Stimulated activated naive B cell treated with anti-CD40 and anti-IgM and Interleukin-4, amounts not matched to agents 10 μg/mL and 1 μg/mL and 100 μg/mL, for 72 hours (primary cell): Measurements from ENCODE around the gene FCRLB.
"Not testable (repeated sequence)": the region's sequence is repeated elsewhere in the genome, so short reads cannot be mapped to it uniquely, and the experiment has no call there.

Experiments
- ATAC-seq, 2 donors: fragments of 150-1000 bp; cut with Tn5 transposase; replicated peaks; 2 replicates each; pipeline ENCODE4 v1.10.0; 2021; ENCODE audit warnings: moderate library complexity in 1 of 2
- DNase-seq: peaks from one replicate; pipeline ENCODE4 v3.0.0; 2021
- H3K27ac Mint-ChIP-seq: one replicate; pipeline ENCODE4 v1.8.0; 2022; ENCODE audit warnings: mild to moderate bottlenecking, mixed read lengths
- H3K27me3 Mint-ChIP-seq, 2 donors: one replicate each; pipeline ENCODE4 v1.8.0; 2022; ENCODE audit warnings: mixed read lengths in 2 of 2
- H3K36me3 Mint-ChIP-seq, 2 donors: one replicate each; pipeline ENCODE4 v1.8.0; 2022; ENCODE audit warnings: mixed read lengths in 2 of 2, mild to moderate bottlenecking in 1 of 2
- H3K4me1 Mint-ChIP-seq, 2 donors: one replicate each; pipeline ENCODE4 v1.8.0; 2022; ENCODE audit warnings: mixed read lengths in 2 of 2, mild to moderate bottlenecking in 1 of 2
- H3K4me3 Mint-ChIP-seq, 2 donors: one replicate each; pipeline ENCODE4 v1.8.0; 2022; ENCODE audit warnings: mild to moderate bottlenecking in 2 of 2, mixed read lengths in 2 of 2, moderate library complexity in 1 of 2
- H3K9me3 Mint-ChIP-seq, 2 donors: one replicate each; pipeline ENCODE4 v1.8.0; 2022; ENCODE audit warnings: mixed read lengths in 2 of 2, mild to moderate bottlenecking in 1 of 2

The FCRLB gene

GRCh38 chr1:161706113-161706481, 15.2 kb upstream of the FCRLB start:
- Mint-ChIP-seq H3K4me3 (peak overlapping the region; percentile 8 to 57), H3K36me3 (peaks cover 12 to 13% of the 10 kb centered on the region in 2 donors), H3K9me3 (no peaks in the 10 kb centered on the region), H3K4me1 (peaks cover 21 to 26% of the 10 kb centered on the region in 2 donors), H3K27me3 (no peaks in the 10 kb centered on the region), H3K27ac (no peak overlapping the region)
- ATAC-seq (peak; percentile 8 to 15), DNase-seq (peak; percentile 3)

- H3K9me3 Mint-ChIP-seq: no peaks in the 10 kb centered on the region
Measured at GRCh38 chr1:161706482-161707347, 14.6 kb upstream of the FCRLB start, which contains the start of gene FCRLA. Gene FCRLA, plus strand, starts transcription at chr1:161707229. Its CDS starts 36 bp downstream, at chr1:161707265.

DNA sequence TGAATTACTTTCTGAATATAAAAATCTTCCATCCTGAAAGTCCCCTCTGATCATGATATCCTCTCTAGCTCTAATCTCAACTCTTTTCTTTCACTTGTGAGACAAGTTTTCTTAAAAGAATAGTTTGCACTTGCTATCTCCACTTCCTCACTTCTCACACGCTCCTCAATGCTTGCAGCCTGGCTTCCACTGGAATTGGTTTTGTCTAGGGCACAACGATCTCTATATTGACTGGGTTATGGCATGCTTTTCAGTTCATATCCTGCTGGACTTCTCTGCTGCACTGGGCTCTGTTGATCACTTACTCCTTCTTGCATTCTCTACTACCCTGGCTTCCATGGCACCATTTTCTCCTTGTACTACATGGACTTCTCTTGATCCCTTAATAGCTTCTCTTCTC, 13.8 kb upstream of the FCRLB start:
- Mint-ChIP-seq H3K4me3 (no peak overlapping the region), H3K27ac (no peak overlapping the region), H3K36me3 (peaks cover 22 to 24% of the 10 kb centered on the region in 2 donors), H3K27me3 (no peaks in the 10 kb centered on the region), H3K4me1 (peaks cover 29 to 39% of the 10 kb centered on the region in 2 donors), H3K9me3 (no peaks in the 10 kb centered on the region)
- DNase-seq (no peak), ATAC-seq (no peak)

More at GRCh38 chr1:161706482-161707347, 14.6 kb upstream of the FCRLB start, which contains the start of gene FCRLA:
- Mint-ChIP-seq H3K27ac (no peak within 1 kb of the TSS), H3K27me3 (no peaks in the 10 kb centered on the region), H3K4me3 (peak within 1 kb of the TSS; percentile 8 to 57), H3K4me1 (peaks cover 22 to 31% of the 10 kb centered on the region in 2 donors), H3K36me3 (peaks cover 15 to 16% of the 10 kb centered on the region in 2 donors)
- ATAC-seq (peak; percentile 64 to 69), DNase-seq (peak; percentile 47)

GRCh38 chr1:161709373-161709772, 12.0 kb upstream of the FCRLB start:
- H3K36me3 Mint-ChIP-seq: peaks cover 28 to 30% of the 10 kb centered on the region in 2 donors
- DNase-seq (no peak), ATAC-seq (no peak)
- H3K9me3 Mint-ChIP-seq: no peaks in the 10 kb centered on the region
- peaks cover 29 to 35% of the 10 kb centered on the region in 2 donors for H3K4me1 Mint-ChIP-seq
- H3K4me3 Mint-ChIP-seq: peak overlapping the region; percentile 44 to 59
- H3K27me3 Mint-ChIP-seq: no peaks in the 10 kb centered on the region
- H3K27ac Mint-ChIP-seq: peak overlapping the region; percentile 38

DNA sequence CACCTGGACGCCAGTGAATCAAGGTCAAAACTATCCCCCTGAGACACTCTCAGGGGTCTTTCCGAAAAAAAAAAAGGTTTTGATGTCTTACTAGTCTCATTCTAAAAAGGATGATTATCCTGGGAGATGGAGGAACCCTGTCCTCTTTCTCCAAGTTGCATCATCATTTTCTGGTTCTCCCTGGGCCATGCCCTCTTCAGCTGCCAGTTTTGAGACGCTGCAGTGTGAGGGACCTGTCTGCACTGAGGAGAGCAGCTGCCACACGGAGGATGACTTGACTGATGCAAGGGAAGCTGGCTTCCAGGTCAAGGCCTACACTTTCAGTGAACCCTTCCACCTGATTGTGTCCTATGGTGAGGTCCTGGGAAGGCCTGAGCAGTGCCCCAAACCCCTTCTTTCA, 10.8 kb upstream of the FCRLB start:
- Mint-ChIP-seq H3K27ac (no peak overlapping the region), H3K9me3 (no peaks in the 10 kb centered on the region), H3K36me3 (peaks cover 28 to 35% of the 10 kb centered on the region in 2 donors), H3K4me1 (peaks cover 30 to 35% of the 10 kb centered on the region in 2 donors), H3K27me3 (no peaks in the 10 kb centered on the region), H3K4me3 (no peak overlapping the region)
- ATAC-seq: no peak
- DNase-seq: no peak

DNA sequence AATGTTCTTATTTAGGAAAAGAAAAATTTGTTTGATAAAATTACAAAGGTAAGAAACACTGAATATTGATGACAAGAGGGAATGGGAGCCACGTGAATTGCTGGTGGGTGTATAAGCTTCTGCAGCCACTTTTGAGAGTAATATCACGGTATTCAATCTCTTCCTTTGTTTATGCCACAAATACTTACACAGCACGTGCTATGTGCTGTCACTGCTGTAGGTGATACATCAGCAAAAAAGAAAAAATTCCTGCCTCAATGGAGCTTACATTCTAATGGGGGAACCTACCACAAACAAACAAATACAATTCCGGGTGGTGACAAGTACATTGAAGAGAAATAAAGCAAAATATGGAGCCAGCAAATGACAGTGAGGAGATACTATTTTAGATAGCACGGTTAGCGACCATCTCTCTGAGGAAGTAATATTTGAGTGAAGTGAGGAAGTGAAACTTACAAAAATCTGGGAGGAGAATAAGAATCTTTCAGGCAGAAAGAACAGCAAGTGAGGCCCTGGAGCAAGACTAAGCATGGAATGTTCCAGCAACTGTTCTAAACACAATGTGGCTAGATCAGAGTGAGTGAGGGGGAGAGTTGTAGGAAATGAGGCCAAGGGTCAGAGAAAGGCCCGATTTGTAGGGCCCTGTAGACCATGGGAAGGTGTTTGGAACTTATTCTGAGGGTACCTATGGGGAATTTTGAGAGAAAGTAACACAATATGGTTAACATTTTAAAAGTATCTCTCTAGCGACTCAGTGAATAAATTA, 2.6 kb upstream of the FCRLB start:
- ATAC-seq: peak; percentile 83 to 85
- peak overlapping the region; percentile 2 to 8 for H3K4me3 Mint-ChIP-seq
- peaks cover 0 to 7% of the 10 kb centered on the region in 2 donors for H3K36me3 Mint-ChIP-seq
- DNase-seq: peak; percentile 15
- no peaks in the 10 kb centered on the region for H3K9me3 Mint-ChIP-seq
- no peaks in the 10 kb centered on the region for H3K27me3 Mint-ChIP-seq
- peaks cover 39 to 67% of the 10 kb centered on the region in 2 donors for H3K4me1 Mint-ChIP-seq
- peak overlapping the region; percentile 20 for H3K27ac Mint-ChIP-seq

- Mint-ChIP-seq H3K27me3 (no peaks in the 10 kb centered on the region), H3K9me3 (no peaks in the 10 kb centered on the region), H3K4me1 (peaks cover 39 to 68% of the 10 kb centered on the region in 2 donors), H3K27ac (peak overlapping the region; percentile 20), H3K4me3 (peak overlapping the region in 1 of 2 donors; percentile 8), H3K36me3 (peaks cover 0 to 7% of the 10 kb centered on the region in 2 donors)
- ATAC-seq (peak; percentile 61 to 73), DNase-seq (no peak)
Measured at GRCh38 chr1:161719325-161719611, 2.1 kb upstream of the FCRLB start.

- Mint-ChIP-seq H3K9me3 (no peaks in the 10 kb centered on the region), H3K27ac (no peak overlapping the region), H3K27me3 (no peaks in the 10 kb centered on the region), H3K4me1 (peaks cover 45 to 78% of the 10 kb centered on the region in 2 donors), H3K36me3 (peaks cover 0 to 2% of the 10 kb centered on the region in 2 donors), H3K4me3 (no peak overlapping the region)
- DNase-seq: no peak
- no peak for ATAC-seq
Measured at GRCh38 chr1:161720422-161720821, 922 bp upstream of the FCRLB start.

GRCh38 chr1:161721738-161722343, 497 bp downstream of the FCRLB start:
- Mint-ChIP-seq H3K4me3 (peak overlapping the region; percentile 6 to 46), H3K36me3 (peaks cover 0 to 2% of the 10 kb centered on the region in 2 donors), H3K27ac (peak overlapping the region; percentile 16), H3K27me3 (no peaks in the 10 kb centered on the region), H3K4me1 (peaks cover 52 to 84% of the 10 kb centered on the region in 2 donors), H3K9me3 (no peaks in the 10 kb centered on the region)
- no peak for DNase-seq
- peak; percentile 33 to 40 for ATAC-seq

DNA sequence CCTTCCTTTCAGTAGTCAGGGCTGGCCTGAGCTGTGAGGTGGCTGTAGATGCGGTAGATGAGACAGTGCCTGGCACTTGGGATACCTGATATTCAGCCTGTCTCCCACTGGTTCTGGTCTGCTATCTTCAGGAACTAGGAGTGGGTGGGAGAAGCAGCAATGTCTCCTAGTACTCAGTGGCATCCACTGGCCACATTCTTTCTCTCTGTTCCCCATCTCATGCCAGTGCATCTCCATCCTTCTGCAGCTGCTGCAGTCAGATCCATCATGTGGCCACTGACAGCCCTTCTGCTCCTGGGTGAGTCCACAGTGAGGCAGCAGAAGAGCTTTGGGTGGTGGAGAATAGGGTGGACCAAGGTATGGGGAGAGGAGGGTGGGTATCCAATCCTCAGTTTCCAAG, 1.1 kb downstream of the FCRLB start:
- Mint-ChIP-seq H3K36me3 (peaks cover 0 to 2% of the 10 kb centered on the region in 2 donors), H3K9me3 (no peaks in the 10 kb centered on the region), H3K4me3 (no peak overlapping the region), H3K27me3 (no peaks in the 10 kb centered on the region), H3K4me1 (peaks cover 46 to 80% of the 10 kb centered on the region in 2 donors), H3K27ac (no peak overlapping the region)
- ATAC-seq (no peak), DNase-seq (no peak)

GRCh38 chr1:161723459-161724141, 2.3 kb downstream of the FCRLB start:
- no peaks in the 10 kb centered on the region for H3K27me3 Mint-ChIP-seq
- H3K4me1 Mint-ChIP-seq: peaks cover 48 to 82% of the 10 kb centered on the region in 2 donors
- H3K9me3 Mint-ChIP-seq: no peaks in the 10 kb centered on the region
- no peak for DNase-seq
- H3K36me3 Mint-ChIP-seq: peaks cover 0 to 2% of the 10 kb centered on the region in 2 donors
- H3K27ac Mint-ChIP-seq: no peak overlapping the region
- H3K4me3 Mint-ChIP-seq: no peak overlapping the region
- no peak for ATAC-seq

- H3K27ac Mint-ChIP-seq, DNase-seq, H3K36me3 Mint-ChIP-seq, H3K27me3 Mint-ChIP-seq, ATAC-seq, H3K9me3 Mint-ChIP-seq: not testable (repeated sequence)
- Mint-ChIP-seq H3K4me1 (peaks cover 48 to 82% of the 10 kb centered on the region in 2 donors), H3K4me3 (peak overlapping the region; percentile 87 to 98)
Measured at GRCh38 chr1:161725258-161725907, 4.0 kb downstream of the FCRLB start.

DNA sequence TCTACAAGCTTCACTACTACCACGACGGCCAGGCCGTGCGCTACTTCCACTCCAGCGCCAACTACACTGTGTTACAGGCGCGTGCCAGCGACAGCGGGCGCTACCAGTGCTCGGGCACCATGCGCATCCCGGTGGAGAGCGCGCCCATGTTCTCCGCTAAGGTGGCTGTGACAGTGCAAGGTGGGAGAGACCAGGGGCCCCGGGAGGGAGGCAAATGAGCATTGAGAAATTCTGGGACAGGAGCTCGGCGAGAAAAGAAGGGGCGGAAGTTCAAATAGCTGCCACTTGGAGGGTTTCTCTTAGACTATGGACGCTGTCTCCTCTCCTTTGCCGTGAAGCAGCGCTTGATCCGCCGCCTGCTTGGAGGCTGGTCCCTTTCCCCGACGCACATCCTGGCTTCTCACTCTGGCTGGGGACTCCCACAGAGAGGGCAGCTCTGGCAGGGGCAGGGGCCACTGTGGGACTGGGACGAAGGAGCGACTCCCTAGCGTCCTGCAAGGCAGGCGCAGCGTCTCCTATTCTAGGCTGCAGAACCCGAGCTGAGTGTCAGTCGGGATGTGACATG, 4.6 kb downstream of the FCRLB start:
- Mint-ChIP-seq H3K27me3 (no peaks in the 10 kb centered on the region), H3K36me3 (peaks cover 0 to 2% of the 10 kb centered on the region in 2 donors), H3K9me3 (no peaks in the 10 kb centered on the region), H3K27ac (peak overlapping the region; percentile 80), H3K4me3 (peak overlapping the region; percentile 87 to 98), H3K4me1 (peaks cover 48 to 79% of the 10 kb centered on the region in 2 donors)
- DNase-seq: no peak
- peak; percentile 33 to 37 for ATAC-seq
